ENCODE measurements around the gene CD28. TPM values are rescaled to one million over a fixed set of nuclear protein-coding genes. Genes with fewer than 3 reads are reported as not detected.

Gene CD28
- total RNA-seq, 4 donors from 2014 or later, result 0.42 to 1.3 (median 0.63) TPM

DNA sequence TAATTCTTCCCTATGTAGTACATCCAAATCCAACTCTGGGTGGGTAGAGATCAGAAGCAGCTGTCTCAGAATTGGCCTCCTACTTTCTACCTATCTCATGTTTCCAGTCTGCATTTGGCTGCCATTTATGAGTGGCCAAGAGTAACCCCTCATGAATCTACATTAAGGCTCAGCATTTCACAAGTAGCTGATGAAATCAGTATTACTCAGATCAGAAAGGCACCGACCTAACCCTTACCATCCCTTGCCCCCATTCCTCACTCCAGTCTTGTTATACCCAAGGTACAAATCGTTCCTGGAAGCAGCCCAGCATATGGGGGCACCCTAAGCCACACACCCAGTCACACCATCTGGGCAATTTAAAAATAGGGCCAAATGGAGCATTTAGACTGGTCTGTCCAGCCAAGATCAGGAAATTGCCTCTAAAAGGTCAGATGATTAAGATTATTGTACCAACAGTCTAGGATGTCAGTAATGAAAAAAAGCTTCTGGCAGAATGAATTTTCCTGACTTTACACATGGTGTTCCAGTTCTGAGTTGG is 37.1 kb downstream of the CD28 start:
- no peaks in the 10 kb centered on the region for H3K27me3 ChIP-seq
- no peak for DNase-seq
- H3K9me3 ChIP-seq, result no peaks in the 10 kb centered on the region
- H3K4me1 ChIP-seq, result peaks cover 0 to 3% (median 0%) of the 10 kb centered on the region in 3 donors
- intact Hi-C loops (cut with DNase I), result no loop called here
- no peak overlapping the region for H3K4me3 ChIP-seq
- no peak overlapping the region for H3K27ac ChIP-seq
- H3K36me3 ChIP-seq, result no peaks in the 10 kb centered on the region
- 56 to 74% methylated on average over 2 of the region's 2 CpGs for WGBS, 2 donors
- TF ChIP-seq, protein P1, sequence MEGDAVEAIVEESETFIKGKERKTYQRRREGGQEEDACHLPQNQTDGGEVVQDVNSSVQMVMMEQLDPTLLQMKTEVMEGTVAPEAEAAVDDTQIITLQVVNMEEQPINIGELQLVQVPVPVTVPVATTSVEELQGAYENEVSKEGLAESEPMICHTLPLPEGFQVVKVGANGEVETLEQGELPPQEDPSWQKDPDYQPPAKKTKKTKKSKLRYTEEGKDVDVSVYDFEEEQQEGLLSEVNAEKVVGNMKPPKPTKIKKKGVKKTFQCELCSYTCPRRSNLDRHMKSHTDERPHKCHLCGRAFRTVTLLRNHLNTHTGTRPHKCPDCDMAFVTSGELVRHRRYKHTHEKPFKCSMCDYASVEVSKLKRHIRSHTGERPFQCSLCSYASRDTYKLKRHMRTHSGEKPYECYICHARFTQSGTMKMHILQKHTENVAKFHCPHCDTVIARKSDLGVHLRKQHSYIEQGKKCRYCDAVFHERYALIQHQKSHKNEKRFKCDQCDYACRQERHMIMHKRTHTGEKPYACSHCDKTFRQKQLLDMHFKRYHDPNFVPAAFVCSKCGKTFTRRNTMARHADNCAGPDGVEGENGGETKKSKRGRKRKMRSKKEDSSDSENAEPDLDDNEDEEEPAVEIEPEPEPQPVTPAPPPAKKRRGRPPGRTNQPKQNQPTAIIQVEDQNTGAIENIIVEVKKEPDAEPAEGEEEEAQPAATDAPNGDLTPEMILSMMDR (IDR thresholded peaks at IDR 0.05), result no peak
- TF ChIP-seq POLR2A (IDR thresholded peaks at IDR 0.05), result no peak

DNA sequence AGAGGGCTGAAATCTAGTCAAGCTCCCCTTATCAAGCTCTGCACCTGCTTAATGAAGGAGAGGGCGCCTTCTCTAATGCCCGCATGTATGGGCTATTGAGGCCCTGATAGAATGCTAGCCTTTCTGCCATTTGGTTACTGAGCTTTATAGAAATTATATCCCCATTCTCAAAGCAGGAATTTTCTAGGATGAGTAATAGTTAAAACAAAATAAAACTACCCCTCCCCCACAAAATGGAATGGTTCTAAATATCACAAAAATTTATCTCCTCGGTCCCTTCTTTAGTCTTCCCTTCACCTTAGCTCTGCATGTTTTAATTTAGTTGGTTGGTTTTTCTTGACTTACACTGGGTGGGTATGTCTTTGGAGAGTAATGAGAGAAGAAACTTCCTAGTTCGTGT is 37.7 kb downstream of the CD28 start:
- DNase-seq, result no peak
- Histone ChIP-seq H3K9me3 (no peaks in the 10 kb centered on the region), H3K36me3 (no peaks in the 10 kb centered on the region), H3K27me3 (no peaks in the 10 kb centered on the region), H3K27ac (no peak overlapping the region), H3K4me1 (peaks cover 0 to 3% (median 0%) of the 10 kb centered on the region in 3 donors), H3K4me3 (no peak overlapping the region)
- TF ChIP-seq, protein P1 (IDR thresholded peaks at IDR 0.05), result no peak
- intact Hi-C loops (cut with DNase I), result no loop called here
- WGBS, 2 donors, result 85 to 91% methylated on average over 4 of the region's 4 CpGs

DNA sequence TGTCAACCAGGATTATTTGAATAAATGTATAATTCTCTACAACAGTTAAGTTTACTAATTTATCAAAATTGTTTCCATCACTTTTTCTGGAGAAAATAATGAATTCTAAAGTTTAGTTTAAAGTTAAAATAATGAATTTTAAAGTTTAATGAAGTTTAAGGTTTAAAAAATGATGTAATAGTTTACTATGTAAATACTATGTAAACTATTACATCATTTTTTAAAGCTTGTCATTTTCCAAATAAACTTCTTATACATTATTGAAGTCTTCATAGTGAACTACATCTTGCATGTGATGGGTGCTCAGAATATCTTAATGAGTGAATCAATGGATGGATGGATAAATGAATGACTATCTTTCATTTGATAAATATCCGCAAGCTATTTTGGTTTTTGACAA is 38.8 kb downstream of the CD28 start:
- Histone ChIP-seq H3K4me3 (no peak overlapping the region), H3K27ac (no peak overlapping the region), H3K27me3 (no peaks in the 10 kb centered on the region), H3K36me3 (no peaks in the 10 kb centered on the region), H3K9me3 (no peaks in the 10 kb centered on the region), H3K4me1 (peaks cover 0 to 3% (median 0%) of the 10 kb centered on the region in 3 donors)
- intact Hi-C loops (cut with DNase I), result no loop called here
- TF ChIP-seq, protein P1 (IDR thresholded peaks at IDR 0.05), result no peak
- no peak for TF ChIP-seq POLR2A (IDR thresholded peaks at IDR 0.05)
- no peak for DNase-seq
- WGBS, 2 donors, result 100% methylated on average over 1 of the region's 1 CpG

DNA sequence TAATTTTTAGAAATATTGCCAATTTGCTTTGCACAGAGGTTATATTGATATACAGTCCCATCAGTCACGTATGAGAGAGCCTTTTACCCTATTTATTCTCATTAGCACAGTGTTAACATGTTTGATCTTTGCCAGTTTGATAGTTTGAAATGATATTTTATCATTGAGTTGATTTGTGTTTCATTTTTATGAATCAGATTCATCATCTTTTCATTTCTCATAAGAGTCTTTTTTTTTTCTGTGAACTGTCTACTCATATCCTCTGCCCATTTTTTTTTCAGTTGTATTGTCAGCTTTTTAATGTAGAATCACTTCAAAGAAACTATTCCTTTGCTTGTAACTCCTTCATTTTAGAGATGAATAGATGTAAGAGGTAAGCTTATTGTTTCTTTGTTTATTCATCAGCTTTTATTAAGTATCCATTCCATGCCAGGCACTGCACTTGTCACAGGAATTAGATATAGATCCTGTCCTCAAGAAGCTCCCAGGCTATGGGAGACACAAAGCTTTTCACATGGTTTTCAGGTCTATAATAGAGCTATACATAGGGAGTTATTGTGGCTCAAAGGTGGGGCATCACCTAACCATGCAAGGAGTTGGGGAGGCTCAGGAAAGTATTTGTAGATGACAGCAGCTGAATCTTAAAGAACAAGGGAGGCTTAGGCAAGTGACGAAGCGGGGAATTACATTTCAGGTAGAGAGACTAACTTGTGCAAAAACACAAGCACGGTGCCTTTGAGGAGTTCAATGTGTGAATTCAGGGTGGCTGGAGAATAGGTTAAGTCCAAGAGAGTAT is 42.1 kb downstream of the CD28 start:
- H3K9me3 ChIP-seq, result no peaks in the 10 kb centered on the region
- WGBS, 2 donors, result 74 to 86% methylated on average over 4 of the region's 4 CpGs

More for the DNA sequence above, 42.1 kb downstream of the CD28 start:
- no peak for TF ChIP-seq POLR2A (IDR thresholded peaks at IDR 0.05)
- TF ChIP-seq, protein P1 (IDR thresholded peaks at IDR 0.05), result no peak
- Histone ChIP-seq H3K4me1 (peaks cover 0 to 3% (median 0%) of the 10 kb centered on the region in 3 donors), H3K4me3 (no peak overlapping the region), H3K27me3 (no peaks in the 10 kb centered on the region), H3K27ac (no peak overlapping the region), H3K36me3 (no peaks in the 10 kb centered on the region)
- intact Hi-C loops (cut with DNase I), result no loop called here
- DNase-seq, result no peak
